CD4-positive, alpha-beta T cell treated with Interleukin-6 for 4 hours (primary cell): ENCODE results near the gene PCSK6.
"Not testable (repeated sequence)": the region's sequence is repeated elsewhere in the genome, so short reads cannot be mapped to it uniquely, and the experiment has no call there.

Source experiments
- DNase-seq: peaks from one replicate; pipeline ENCODE4 v3.0.0-alpha.2; 2020; ENCODE audit warnings: mixed read lengths

The PCSK6 gene

GRCh38 chr15:101459579-101460300, 29.8 kb downstream of the PCSK6 start:
- DNase-seq: no peak

GRCh38 chr15:101458908-101459578, 30.5 kb downstream of the PCSK6 start:
- no peak for DNase-seq

- DNase-seq: no peak
Observed at GRCh38 chr15:101458158-101458900, 31.2 kb downstream of the PCSK6 start.

GRCh38 chr15:101457696-101458095, 31.8 kb downstream of the PCSK6 start:
- DNase-seq: no peak

- no peak for DNase-seq
Observed at GRCh38 chr15:101456057-101456739, 33.3 kb downstream of the PCSK6 start.

- DNase-seq: no peak
Observed at GRCh38 chr15:101455291-101456025, 34.0 kb downstream of the PCSK6 start.

- DNase-seq: not testable (repeated sequence)
Observed at GRCh38 chr15:101454781-101455180, 34.7 kb downstream of the PCSK6 start.

GRCh38 chr15:101454365-101454764, 35.1 kb downstream of the PCSK6 start:
- no peak for DNase-seq

GRCh38 chr15:101453123-101454120, 36.1 kb downstream of the PCSK6 start:
- no peak for DNase-seq

- DNase-seq: no peak
Observed at GRCh38 chr15:101452572-101452971, 36.9 kb downstream of the PCSK6 start.

- no peak for DNase-seq
Observed at GRCh38 chr15:101451846-101452245, 37.7 kb downstream of the PCSK6 start.

GRCh38 chr15:101451266-101451799, 38.2 kb downstream of the PCSK6 start:
- no peak for DNase-seq

GRCh38 chr15:101450403-101451265, 38.9 kb downstream of the PCSK6 start:
- no peak for DNase-seq

GRCh38 chr15:101449471-101450402, 39.8 kb downstream of the PCSK6 start:
- no peak for DNase-seq

- no peak for DNase-seq
Observed at GRCh38 chr15:101448336-101448735, 41.2 kb downstream of the PCSK6 start.

GRCh38 chr15:101447561-101448071, 41.9 kb downstream of the PCSK6 start:
- no peak for DNase-seq

GRCh38 chr15:101447168-101447533, 42.4 kb downstream of the PCSK6 start:
- no peak for DNase-seq

GRCh38 chr15:101446518-101447167, 42.9 kb downstream of the PCSK6 start:
- no peak for DNase-seq
